Neuron (in vitro differentiated cells): Measurements from ENCODE around the gene F5.

Experiments
- H2AFZ ChIP-seq: one replicate; pipeline ENCODE4 v1.6.1; 2013; ENCODE audit warnings: low read depth, mild to moderate bottlenecking, inconsistent platforms, low read length, moderate library complexity
- H3K27me3 ChIP-seq: one replicate; pipeline ENCODE4 v1.6.1; 2013; ENCODE audit warnings: low read length; ENCODE audit not compliant: insufficient read depth
- H3K36me3 ChIP-seq: one replicate; pipeline ENCODE4 v1.6.1; 2013; ENCODE audit warnings: low read length; ENCODE audit not compliant: insufficient read depth
- H3K4me1 ChIP-seq: one replicate; pipeline ENCODE4 v1.6.1; 2013; ENCODE audit warnings: low read length; ENCODE audit not compliant: insufficient read depth
- H3K4me3 ChIP-seq: 2 replicates; pipeline ENCODE4 v1.5.1; 2013; ENCODE audit warnings: mild to moderate bottlenecking, low read length, moderate library complexity
- H3K9me3 ChIP-seq: one replicate; pipeline ENCODE4 v1.6.1; 2013; ENCODE audit warnings: low read length

The F5 gene

DNA sequence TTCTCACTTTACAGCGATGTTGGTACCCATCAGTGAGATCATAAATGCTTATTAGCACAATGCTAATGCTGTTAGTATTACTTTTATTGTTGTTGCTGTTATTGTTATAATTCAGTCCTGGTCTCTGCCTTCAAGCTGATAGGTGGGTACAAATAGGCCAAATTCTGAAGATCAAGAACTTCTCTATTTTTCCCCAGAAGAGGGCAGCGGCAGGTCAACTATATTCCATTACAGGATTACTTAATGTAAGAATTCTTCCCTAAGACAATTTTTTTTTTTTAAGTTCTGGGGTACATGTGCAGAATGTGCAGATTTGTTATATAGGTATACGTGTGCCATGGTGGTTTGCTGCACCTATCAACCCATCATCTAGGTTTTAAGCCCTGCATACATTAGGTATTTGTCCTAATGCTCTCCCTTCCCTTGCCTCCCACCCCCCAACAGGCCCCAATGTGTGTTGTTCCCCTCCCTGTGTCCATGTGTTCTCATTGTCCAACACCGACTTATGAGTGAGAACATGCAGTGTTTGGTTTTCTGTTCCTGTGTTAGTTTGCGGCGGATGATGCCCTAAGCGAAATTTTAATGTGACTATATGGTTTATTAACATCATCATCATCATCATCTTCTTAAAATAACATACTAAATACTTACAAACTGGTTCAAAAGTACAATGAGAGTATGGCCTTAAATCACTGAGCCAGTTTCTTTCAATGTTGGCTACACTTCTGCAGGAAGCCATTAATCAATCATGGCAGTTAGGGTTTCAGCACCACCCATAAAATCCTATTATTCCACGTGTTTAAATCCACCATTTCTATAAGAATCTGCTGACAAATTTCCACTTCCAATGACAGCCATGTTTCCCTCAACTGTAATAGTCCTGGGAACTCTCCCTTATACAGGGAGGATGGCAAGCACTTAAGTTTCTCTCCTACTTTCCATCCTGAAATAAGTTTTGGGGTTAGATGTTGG lies 119.7 kb downstream of the F5 start:
- Histone ChIP-seq H3K4me3 (no peak overlapping the region), H2AFZ (no peak overlapping the region), H3K9me3 (no peaks in the 10 kb centered on the region), H3K27me3 (no peaks in the 10 kb centered on the region), H3K36me3 (peaks cover 15% of the 10 kb centered on the region), H3K4me1 (no peaks in the 10 kb centered on the region)

DNA sequence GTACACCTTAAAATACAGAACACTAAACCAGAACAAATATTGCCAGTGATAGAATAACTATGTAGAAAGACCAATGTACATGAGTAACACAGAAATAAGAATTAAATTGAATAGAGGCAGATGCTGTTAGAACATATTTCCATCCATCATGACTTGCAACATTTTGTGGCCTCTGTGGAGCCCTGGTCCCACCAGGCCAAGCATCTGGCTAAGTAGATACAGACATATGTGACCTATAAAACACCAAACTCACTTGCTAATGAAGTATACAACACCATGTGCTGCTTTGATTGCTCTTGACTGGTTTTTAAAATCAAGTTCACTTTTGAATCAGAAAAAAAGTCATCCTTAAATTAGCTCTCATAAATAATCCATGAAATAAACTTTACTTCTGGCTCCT lies 121.0 kb downstream of the F5 start:
- H3K9me3 ChIP-seq, result no peaks in the 10 kb centered on the region
- H3K36me3 ChIP-seq, result peaks cover 15% of the 10 kb centered on the region
- H3K27me3 ChIP-seq, result no peaks in the 10 kb centered on the region
- H2AFZ ChIP-seq, result no peak overlapping the region
- H3K4me1 ChIP-seq, result no peaks in the 10 kb centered on the region
- no peak overlapping the region for H3K4me3 ChIP-seq
